MM.1S (cell line): Measurements from ENCODE around the gene IL5.
"Not testable (repeated sequence)": the region's sequence is repeated elsewhere in the genome, so short reads cannot be mapped to it uniquely, and the experiment has no call there.

ENCODE experiments used
- DNase-seq: peaks from one replicate; pipeline ENCODE4 v3.0.0-alpha.2; 2015
- H2AFZ ChIP-seq: fragments of 300-600 bp; sonication (generic); 2 replicates; pipeline ENCODE4 v1.6.0; 2016; ENCODE audit warnings: antibody characterized with exemption, low read length
- H3F3A ChIP-seq: fragments of 300-600 bp; sonication (generic); 2 replicates; pipeline ENCODE4 v1.6.1; 2016; ENCODE audit warnings: mild to moderate bottlenecking, antibody characterized with exemption, low read length, moderate library complexity, mixed read lengths; ENCODE audit not compliant: insufficient read depth
- H3K27ac ChIP-seq: fragments of 300-600 bp; sonication (generic); 2 replicates; pipeline ENCODE4 v1.5.1; 2016; ENCODE audit warnings: mild to moderate bottlenecking, low read length
- H3K27me3 ChIP-seq: fragments of 300-600 bp; sonication (generic); replicated peaks from 2 replicates; pipeline ENCODE4 v1.6.0; 2016; ENCODE audit warnings: low read length; ENCODE audit not compliant: insufficient read depth
- H3K36me3 ChIP-seq: fragments of 300-600 bp; sonication (generic); replicated peaks from 2 replicates; pipeline ENCODE4 v1.6.1; 2016; ENCODE audit warnings: mild to moderate bottlenecking, low read length, mixed read lengths; ENCODE audit not compliant: insufficient read depth
- H3K4me1 ChIP-seq: fragments of 300-600 bp; sonication (generic); 2 replicates; pipeline ENCODE4 v1.6.1; 2016; ENCODE audit warnings: low read length, mixed read lengths
- H3K4me2 ChIP-seq: fragments of 300-600 bp; sonication (generic); 2 replicates; pipeline ENCODE4 v1.6.0; 2016; ENCODE audit warnings: low read depth, low read length
- H3K4me3 ChIP-seq: fragments of 300-600 bp; sonication (generic); 2 replicates; pipeline ENCODE4 v1.5.1; 2016; ENCODE audit warnings: low read length, mixed read lengths
- H3K79me2 ChIP-seq: fragments of 300-600 bp; sonication (generic); 2 replicates; pipeline ENCODE4 v1.6.1; 2016; ENCODE audit warnings: mixed run types, low read length, mixed read lengths
- H3K9ac ChIP-seq: fragments of 300-600 bp; sonication (generic); 2 replicates; pipeline ENCODE4 v1.6.1; 2016; ENCODE audit warnings: low read length, mixed read lengths
- H3K9me2 ChIP-seq: fragments of 300-600 bp; sonication (generic); replicated peaks from 2 replicates; pipeline ENCODE4 v1.6.1; 2016; ENCODE audit warnings: mild to moderate bottlenecking, low read length, mixed read lengths; ENCODE audit not compliant: insufficient read depth
- H3K9me3 ChIP-seq: fragments of 300-600 bp; sonication (generic); replicated peaks from 2 replicates; pipeline ENCODE4 v1.6.1; 2016; ENCODE audit warnings: mild to moderate bottlenecking, low read length, mixed read lengths; ENCODE audit not compliant: insufficient read depth
- H4K20me1 ChIP-seq: fragments of 300-600 bp; sonication (generic); 2 replicates; pipeline ENCODE4 v1.6.1; 2016; ENCODE audit warnings: mild to moderate bottlenecking, low read length, moderate library complexity, mixed read lengths; ENCODE audit not compliant: insufficient read depth
- EZH2 ChIP-seq: fragments of 300-600 bp; sonication (generic); optimal IDR thresholded peaks from 2 replicates; pipeline ENCODE3; 2017; ENCODE audit warnings: low read depth, mild to moderate bottlenecking, antibody characterized with exemption, low read length, mixed read lengths
- EZH2phosphoT487 ChIP-seq: fragments of 300-600 bp; sonication (generic); IDR thresholded peaks from 2 replicates; pipeline ENCODE4 v1.6.1; 2018; ENCODE audit warnings: antibody characterized with exemption, low read length
- TF ChIP-seq, protein P1 (sequence below): fragments of 300-600 bp; sonication (generic); IDR thresholded peaks from 2 replicates; pipeline ENCODE4 v1.5.1; 2016; ENCODE audit warnings: antibody characterized with exemption, low read length, mixed read lengths

IL5 gene

DNA sequence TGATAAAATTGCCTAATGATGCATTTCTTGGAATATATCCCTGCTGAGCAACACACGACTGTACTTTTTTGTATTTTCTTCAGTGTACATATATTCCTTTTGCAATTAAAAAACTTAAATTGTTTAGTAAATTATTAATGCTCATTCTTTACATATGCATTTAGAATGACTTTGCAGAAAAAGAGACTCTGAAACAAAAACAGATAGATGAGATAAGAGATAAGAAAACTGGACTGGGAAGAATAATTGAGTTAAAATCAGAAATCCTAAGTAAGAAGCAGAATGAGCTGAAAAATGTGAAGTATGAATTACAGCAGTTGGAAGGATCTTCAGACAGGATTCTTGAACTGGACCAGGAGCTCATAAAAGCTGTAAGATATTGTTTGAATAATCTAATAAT lies 46.1 kb upstream of the IL5 start:
- Histone ChIP-seq H3K4me2 (no peak overlapping the region), H3F3A (no peaks in the 10 kb centered on the region), H2AFZ (no peak overlapping the region), H3K4me1 (no peaks in the 10 kb centered on the region), H3K27ac (no peak overlapping the region), H3K9ac (no peak overlapping the region), H3K4me3 (no peak overlapping the region), H3K9me2 (no peaks in the 10 kb centered on the region), H3K79me2 (no peaks in the 10 kb centered on the region), H3K27me3 (no peaks in the 10 kb centered on the region), H3K36me3 (no peaks in the 10 kb centered on the region), H3K9me3 (no peaks in the 10 kb centered on the region), H4K20me1 (no peaks in the 10 kb centered on the region)
- TF ChIP-seq, protein P1, sequence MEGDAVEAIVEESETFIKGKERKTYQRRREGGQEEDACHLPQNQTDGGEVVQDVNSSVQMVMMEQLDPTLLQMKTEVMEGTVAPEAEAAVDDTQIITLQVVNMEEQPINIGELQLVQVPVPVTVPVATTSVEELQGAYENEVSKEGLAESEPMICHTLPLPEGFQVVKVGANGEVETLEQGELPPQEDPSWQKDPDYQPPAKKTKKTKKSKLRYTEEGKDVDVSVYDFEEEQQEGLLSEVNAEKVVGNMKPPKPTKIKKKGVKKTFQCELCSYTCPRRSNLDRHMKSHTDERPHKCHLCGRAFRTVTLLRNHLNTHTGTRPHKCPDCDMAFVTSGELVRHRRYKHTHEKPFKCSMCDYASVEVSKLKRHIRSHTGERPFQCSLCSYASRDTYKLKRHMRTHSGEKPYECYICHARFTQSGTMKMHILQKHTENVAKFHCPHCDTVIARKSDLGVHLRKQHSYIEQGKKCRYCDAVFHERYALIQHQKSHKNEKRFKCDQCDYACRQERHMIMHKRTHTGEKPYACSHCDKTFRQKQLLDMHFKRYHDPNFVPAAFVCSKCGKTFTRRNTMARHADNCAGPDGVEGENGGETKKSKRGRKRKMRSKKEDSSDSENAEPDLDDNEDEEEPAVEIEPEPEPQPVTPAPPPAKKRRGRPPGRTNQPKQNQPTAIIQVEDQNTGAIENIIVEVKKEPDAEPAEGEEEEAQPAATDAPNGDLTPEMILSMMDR = no peak
- TF ChIP-seq EZH2 (no peak), EZH2phosphoT487 (no peak)
- no peak for DNase-seq

DNA sequence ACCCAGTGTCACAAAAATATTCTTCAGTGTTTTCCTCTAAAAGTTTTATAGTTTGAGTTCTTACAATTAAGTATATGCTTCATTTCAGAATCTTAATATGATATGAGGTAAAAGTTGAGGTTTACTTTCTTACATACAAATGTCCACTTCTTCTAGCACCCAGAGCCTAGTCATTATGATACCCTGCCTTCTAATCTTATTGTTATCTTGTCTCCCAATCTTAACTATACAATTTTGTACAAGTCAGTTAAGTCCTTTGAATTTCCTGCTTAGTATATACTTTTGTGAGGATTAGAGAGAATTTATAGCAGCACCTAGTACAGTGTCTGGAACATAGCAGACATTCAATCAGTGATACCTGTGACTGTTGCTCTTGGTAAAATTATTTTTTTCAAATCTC lies 42.7 kb upstream of the IL5 start:
- DNase-seq = no peak
- H3K36me3 ChIP-seq = no peaks in the 10 kb centered on the region
- H2AFZ ChIP-seq = no peak overlapping the region
- no peaks in the 10 kb centered on the region for H3K27me3 ChIP-seq
- H3K79me2 ChIP-seq = no peaks in the 10 kb centered on the region
- no peak overlapping the region for H3K9ac ChIP-seq
- TF ChIP-seq EZH2 = no peak
- TF ChIP-seq, protein P1 = no peak
- TF ChIP-seq EZH2phosphoT487 = no peak
- H3K9me3 ChIP-seq = no peaks in the 10 kb centered on the region
- H3K9me2 ChIP-seq = no peaks in the 10 kb centered on the region
- no peak overlapping the region for H3K4me3 ChIP-seq
- no peaks in the 10 kb centered on the region for H4K20me1 ChIP-seq
- H3K27ac ChIP-seq = no peak overlapping the region
- H3K4me1 ChIP-seq = no peaks in the 10 kb centered on the region
- no peak overlapping the region for H3K4me2 ChIP-seq
- no peaks in the 10 kb centered on the region for H3F3A ChIP-seq

DNA sequence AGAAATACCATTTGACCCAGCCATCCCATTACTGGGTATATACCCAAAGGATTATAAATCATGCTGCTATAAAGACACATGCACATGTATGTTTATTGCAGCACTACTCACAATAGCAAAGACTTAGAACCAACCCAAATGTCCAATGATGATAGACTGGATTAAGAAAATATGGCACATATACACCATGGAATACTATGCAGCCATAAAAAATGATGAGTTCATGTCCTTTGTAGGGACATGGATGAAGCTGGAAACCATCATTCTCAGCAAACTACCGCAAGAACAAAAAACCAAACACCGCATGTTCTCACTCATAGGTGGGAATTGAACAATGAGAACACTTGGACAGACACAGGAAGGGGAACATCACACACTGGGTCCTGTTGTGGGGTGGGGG lies 41.2 kb upstream of the IL5 start:
- not testable (repeated sequence) for H3K4me1 ChIP-seq, H3K27ac ChIP-seq, H3K4me2 ChIP-seq, H2AFZ ChIP-seq, H3F3A ChIP-seq, DNase-seq, H3K79me2 ChIP-seq, H3K9me3 ChIP-seq, H3K36me3 ChIP-seq, H3K27me3 ChIP-seq, H3K4me3 ChIP-seq, H3K9me2 ChIP-seq, H3K9ac ChIP-seq, H4K20me1 ChIP-seq

DNA sequence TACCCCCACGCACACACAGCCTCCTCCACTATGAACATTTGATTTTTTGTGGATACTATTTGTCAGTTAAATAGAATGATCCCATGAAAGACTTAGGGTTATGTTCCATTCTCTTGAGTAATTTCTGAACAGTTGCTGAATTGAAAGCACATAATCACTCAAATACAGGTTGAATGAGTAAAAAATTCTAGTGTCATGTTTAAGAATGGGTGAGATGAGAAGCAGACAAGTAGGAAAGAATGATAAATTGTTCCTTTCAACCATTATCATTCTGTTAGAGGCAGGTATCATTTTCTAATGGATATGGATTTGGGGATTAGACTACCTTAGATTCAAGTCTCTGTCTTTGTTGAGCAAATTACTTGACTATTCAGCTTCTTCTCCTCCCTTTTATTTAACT lies 32.8 kb upstream of the IL5 start:
- no peaks in the 10 kb centered on the region for H4K20me1 ChIP-seq
- H3K4me3 ChIP-seq = no peak overlapping the region
- H3K9me2 ChIP-seq = no peaks in the 10 kb centered on the region
- no peak overlapping the region for H2AFZ ChIP-seq
- H3K27me3 ChIP-seq = no peaks in the 10 kb centered on the region
- no peaks in the 10 kb centered on the region for H3K9me3 ChIP-seq
- TF ChIP-seq EZH2phosphoT487 (no peak), EZH2 (no peak)
- TF ChIP-seq, protein P1 = no peak
- H3K4me1 ChIP-seq = no peaks in the 10 kb centered on the region
- DNase-seq = no peak
- no peak overlapping the region for H3K4me2 ChIP-seq
- 0 out of 2 replicates have a peak, but pooled peaks cover 5% of the 10 kb centered on the region for H3K79me2 ChIP-seq
- H3K27ac ChIP-seq = no peak overlapping the region
- H3F3A ChIP-seq = no peaks in the 10 kb centered on the region
- H3K9ac ChIP-seq = no peak overlapping the region
- H3K36me3 ChIP-seq = no peaks in the 10 kb centered on the region
